Vagina (tissue), 2 donors: ENCODE data around the gene MRPS34. TPM values are rescaled to one million over a fixed set of nuclear protein-coding genes. Genes with fewer than 3 reads are reported as not detected.

ENCODE experiments used
- DNase-seq, 2 donors: peaks; one replicate each; pipeline ENCODE4 v3.0.0-alpha.2; 2017; ENCODE audit errors: extremely low spot score in 2 of 2
- H3K27ac ChIP-seq: fragments of 200-600 bp; sonication (generic); one replicate; pipeline ENCODE4 v1.5.1; 2019
- H3K27me3 ChIP-seq: fragments of 200-600 bp; sonication (generic); one replicate; pipeline ENCODE4 v1.5.1; 2019
- H3K36me3 ChIP-seq, 2 donors: fragments of 200-600 bp; sonication (generic); one replicate each; pipeline ENCODE4 v1.5.1; 2017 to 2019
- H3K4me1 ChIP-seq: fragments of 200-600 bp; sonication (generic); one replicate; pipeline ENCODE4 v1.5.1; 2019
- H3K4me3 ChIP-seq, 2 donors: fragments of 200-600 bp; sonication (generic); 1 replicate in 1 of 2; 2 replicates in 1 of 2; pipeline ENCODE4 v1.5.1; 2016 to 2019
- H3K9me3 ChIP-seq: fragments of 200-600 bp; sonication (generic); one replicate; pipeline ENCODE4 v1.5.1; 2019
- CTCF ChIP-seq, 3 experiments: fragments of 450-650 bp in 2 of 3; fragments of 200-600 bp in 1 of 3; sonication (generic) in 1 of 3; IDR thresholded peaks; one replicate each; pipeline ENCODE4 v1.5.1; 2017 to 2019; ENCODE audit warnings: antibody characterized with exemption in 3 of 3, mild to moderate bottlenecking in 2 of 3, moderate library complexity in 2 of 3
- POLR2A ChIP-seq, 2 donors: fragments of 450-650 bp; IDR thresholded peaks; one replicate each; pipeline ENCODE4 v1.6.1; 2017; ENCODE audit warnings: antibody characterized with exemption in 2 of 2, mild to moderate bottlenecking in 2 of 2, moderate library complexity in 2 of 2
- POLR2AphosphoS5 ChIP-seq, 2 donors: sonication (generic); formaldehyde crosslinking; IDR thresholded peaks; one replicate each; pipeline ENCODE4 v1.9.0; 2017; ENCODE audit warnings: antibody characterized with exemption in 2 of 2, mild to moderate bottlenecking in 2 of 2, low read depth in 1 of 2; ENCODE audit not compliant: insufficient read depth in 1 of 2
- intact Hi-C: fragments of 100-400 bp; cut with DNase I; formaldehyde crosslinking; loops from one replicate; pipeline ENCODE4 v1.15.1; 2023
- total RNA-seq: library from RNA; depleted of rRNA; stranded (reverse); fragments of >200 nt; gene quantifications from one replicate; pipeline ENCODE4 v1.2.3, GENCODE V29; 2016

The MRPS34 gene
- total RNA-seq, 1 donor from 2014 or later = 89.6 TPM

- Histone ChIP-seq H3K27ac (no peak overlapping the region), H3K27me3 (no peaks in the 10 kb centered on the region), H3K36me3 (peaks cover 0 to 72% of the 10 kb centered on the region in 2 donors), H3K4me3 (no peak overlapping the region), H3K4me1 (no peaks in the 10 kb centered on the region), H3K9me3 (no peaks in the 10 kb centered on the region)
- no peak for DNase-seq
- TF ChIP-seq CTCF (IDR thresholded peaks at IDR 0.05) = no peak
- TF ChIP-seq POLR2A (IDR thresholded peaks at IDR 0.05) = no peak
- no peak for TF ChIP-seq POLR2AphosphoS5 (IDR thresholded peaks at IDR 0.05; ENCODE audit: insufficient read depth in 1 of 2, low read depth in 1 of 2)
- intact Hi-C loops = no loop called here
These were observed 9.1 kb downstream of the MRPS34 start for GRCh38 chr16:1763521-1764511.

GRCh38 chr16:1762879-1763520 lies 9.9 kb downstream of the MRPS34 start:
- Histone ChIP-seq H3K27me3 (no peaks in the 10 kb centered on the region), H3K4me3 (no peak overlapping the region), H3K27ac (no peak overlapping the region), H3K36me3 (peaks cover 0 to 73% of the 10 kb centered on the region in 2 donors), H3K9me3 (no peaks in the 10 kb centered on the region), H3K4me1 (no peaks in the 10 kb centered on the region)
- intact Hi-C loops = no loop called here
- DNase-seq = no peak
- TF ChIP-seq POLR2A (IDR thresholded peaks at IDR 0.05) (no peak), CTCF (IDR thresholded peaks at IDR 0.05) (no peak), POLR2AphosphoS5 (IDR thresholded peaks at IDR 0.05; ENCODE audit: insufficient read depth in 1 of 2, low read depth in 1 of 2) (no peak)

GRCh38 chr16:1762196-1762878 lies 10.6 kb downstream of the MRPS34 start:
- TF ChIP-seq CTCF (IDR thresholded peaks at IDR 0.05) = no peak
- no peak for TF ChIP-seq POLR2A (IDR thresholded peaks at IDR 0.05)
- TF ChIP-seq POLR2AphosphoS5 (IDR thresholded peaks at IDR 0.05; ENCODE audit: insufficient read depth in 1 of 2, low read depth in 1 of 2) = no peak
- intact Hi-C loops = no loop called here
- H3K36me3 ChIP-seq = peaks cover 0 to 74% of the 10 kb centered on the region in 2 donors

GRCh38 chr16:1761751-1762150 lies 11.2 kb downstream of the MRPS34 start:
- no peak for TF ChIP-seq CTCF (IDR thresholded peaks at IDR 0.05)
- no peak for TF ChIP-seq POLR2AphosphoS5 (IDR thresholded peaks at IDR 0.05; ENCODE audit: insufficient read depth in 1 of 2, low read depth in 1 of 2)
- no peak for TF ChIP-seq POLR2A (IDR thresholded peaks at IDR 0.05)
- Histone ChIP-seq H3K9me3 (no peaks in the 10 kb centered on the region), H3K36me3 (peaks cover 0 to 74% of the 10 kb centered on the region in 2 donors), H3K4me1 (no peaks in the 10 kb centered on the region), H3K27ac (no peak overlapping the region), H3K4me3 (no peak overlapping the region), H3K27me3 (no peaks in the 10 kb centered on the region)
- DNase-seq = no peak
- intact Hi-C loops = no loop called here

More at GRCh38 chr16:1762196-1762878, 10.6 kb downstream of the MRPS34 start:
- H3K27ac ChIP-seq = no peak overlapping the region
- no peaks in the 10 kb centered on the region for H3K9me3 ChIP-seq
- no peaks in the 10 kb centered on the region for H3K4me1 ChIP-seq
- no peak for DNase-seq
- H3K27me3 ChIP-seq = no peaks in the 10 kb centered on the region
- H3K4me3 ChIP-seq = no peak overlapping the region
